Mucosa of rectum (tissue), 2 donors: ENCODE data around the gene PIEZO1.
A peak's percentile ranks its signal among the peaks of the same experiment; 100 is the strongest.

Experiments used
- H3K27ac ChIP-seq, 2 donors: one replicate each; pipeline ENCODE4 v1.7.0; 2013; ENCODE audit warnings: inconsistent platforms in 2 of 2, low read depth in 2 of 2, low read length in 2 of 2
- H3K27me3 ChIP-seq, 2 donors: one replicate each; pipeline ENCODE4 v1.7.0; 2013; ENCODE audit warnings: low read length in 2 of 2; ENCODE audit not compliant: control insufficient read depth in 2 of 2, insufficient read depth in 2 of 2
- H3K36me3 ChIP-seq, 2 donors: one replicate each; pipeline ENCODE4 v1.7.0; 2013; ENCODE audit warnings: low read length in 2 of 2; ENCODE audit not compliant: control insufficient read depth in 2 of 2, insufficient read depth in 2 of 2
- H3K4me1 ChIP-seq, 2 donors: one replicate each; pipeline ENCODE4 v1.7.0; 2013; ENCODE audit warnings: low read length in 2 of 2, mild to moderate bottlenecking in 1 of 2; ENCODE audit not compliant: control insufficient read depth in 2 of 2, insufficient read depth in 2 of 2
- H3K4me3 ChIP-seq, 2 donors: one replicate each; pipeline ENCODE4 v1.7.0; 2013; ENCODE audit warnings: low read length in 2 of 2
- H3K9ac ChIP-seq, 2 donors: one replicate each; pipeline ENCODE4 v1.7.0; 2013; ENCODE audit warnings: low read length in 2 of 2, low read depth in 1 of 2, mild to moderate bottlenecking in 1 of 2
- H3K9me3 ChIP-seq, 2 donors: one replicate each; pipeline ENCODE4 v1.7.0; 2013; ENCODE audit warnings: low read length in 2 of 2; ENCODE audit not compliant: control insufficient read depth in 2 of 2
- donor health status: healthy.
- donor health status: Normal muscosa, but diverticular disease.

Gene PIEZO1

GRCh38 chr16:88785106-88785924 lies at the start of gene PIEZO1:
Gene PIEZO1 (minus strand): TSS chr16:88785220. CDS start chr16:88784964, 256 bp downstream.
- no peaks in the 10 kb centered on the region for H3K27me3 ChIP-seq
- H3K4me1 ChIP-seq = peaks cover 23 to 40% of the 10 kb centered on the region in 2 donors
- peak within 1 kb of the TSS; percentile 72 to 75 for H3K9ac ChIP-seq

GRCh38 chr16:88834670-88835069 lies 49.6 kb upstream of the PIEZO1 start:
- Histone ChIP-seq H3K27ac (no peak overlapping the region), H3K27me3 (no peaks in the 10 kb centered on the region), H3K4me3 (no peak overlapping the region), H3K9me3 (no peaks in the 10 kb centered on the region), H3K4me1 (no peaks in the 10 kb centered on the region), H3K9ac (no peak overlapping the region), H3K36me3 (peaks cover 7 to 9% of the 10 kb centered on the region in 2 donors)

More at GRCh38 chr16:88785106-88785924, at the start of gene PIEZO1:
- Histone ChIP-seq H3K36me3 (no peaks in the 10 kb centered on the region), H3K27ac (peak within 1 kb of the TSS; percentile 75 to 80), H3K9me3 (no peaks in the 10 kb centered on the region), H3K4me3 (peak within 1 kb of the TSS; percentile 64 to 71)

GRCh38 chr16:88833086-88833485 lies 48.1 kb upstream of the PIEZO1 start:
- H3K27ac ChIP-seq = no peak overlapping the region
- H3K36me3 ChIP-seq = peaks cover 7 to 9% of the 10 kb centered on the region in 2 donors

GRCh38 chr16:88831838-88832237 lies 46.8 kb upstream of the PIEZO1 start:
- Histone ChIP-seq H3K27ac (no peak overlapping the region), H3K4me1 (peaks cover 0 to under 1% of the 10 kb centered on the region in 2 donors), H3K4me3 (no peak overlapping the region), H3K9me3 (no peaks in the 10 kb centered on the region), H3K36me3 (peaks cover 7% of the 10 kb centered on the region in 2 donors), H3K9ac (no peak overlapping the region), H3K27me3 (no peaks in the 10 kb centered on the region)

More at GRCh38 chr16:88833086-88833485, 48.1 kb upstream of the PIEZO1 start:
- H3K27me3 ChIP-seq = no peaks in the 10 kb centered on the region
- H3K9ac ChIP-seq = no peak overlapping the region
- H3K9me3 ChIP-seq = no peaks in the 10 kb centered on the region
- no peaks in the 10 kb centered on the region for H3K4me1 ChIP-seq
- H3K4me3 ChIP-seq = no peak overlapping the region

GRCh38 chr16:88830783-88831182 lies 45.8 kb upstream of the PIEZO1 start:
- no peak overlapping the region for H3K27ac ChIP-seq

GRCh38 chr16:88830258-88830657 lies 45.2 kb upstream of the PIEZO1 start:
- Histone ChIP-seq H3K4me3 (no peak overlapping the region), H3K27me3 (no peaks in the 10 kb centered on the region), H3K9me3 (no peaks in the 10 kb centered on the region), H3K27ac (no peak overlapping the region), H3K36me3 (peaks cover 0 to 3% of the 10 kb centered on the region in 2 donors), H3K9ac (no peak overlapping the region), H3K4me1 (peaks cover 0 to 7% of the 10 kb centered on the region in 2 donors)

More at GRCh38 chr16:88830783-88831182, 45.8 kb upstream of the PIEZO1 start:
- H3K27me3 ChIP-seq = no peaks in the 10 kb centered on the region
- no peaks in the 10 kb centered on the region for H3K9me3 ChIP-seq
- H3K9ac ChIP-seq = no peak overlapping the region
- H3K4me1 ChIP-seq = peaks cover 0 to 7% of the 10 kb centered on the region in 2 donors
- no peak overlapping the region for H3K4me3 ChIP-seq
- H3K36me3 ChIP-seq = peaks cover 4 to 7% of the 10 kb centered on the region in 2 donors

- Histone ChIP-seq H3K27ac (no peak overlapping the region), H3K9me3 (no peaks in the 10 kb centered on the region), H3K4me3 (no peak overlapping the region), H3K36me3 (peaks cover 0 to 3% of the 10 kb centered on the region in 2 donors), H3K4me1 (peaks cover 0 to 7% of the 10 kb centered on the region in 2 donors), H3K27me3 (no peaks in the 10 kb centered on the region), H3K9ac (no peak overlapping the region)
Measured at GRCh38 chr16:88828711-88829110, 43.7 kb upstream of the PIEZO1 start.

GRCh38 chr16:88827727-88828126 lies 42.7 kb upstream of the PIEZO1 start:
- Histone ChIP-seq H3K4me1 (peaks cover 0 to 7% of the 10 kb centered on the region in 2 donors), H3K27me3 (no peaks in the 10 kb centered on the region), H3K36me3 (peaks cover 3% of the 10 kb centered on the region in 2 donors), H3K9ac (no peak overlapping the region), H3K9me3 (no peaks in the 10 kb centered on the region), H3K4me3 (no peak overlapping the region), H3K27ac (no peak overlapping the region)

GRCh38 chr16:88826070-88826840 lies 41.2 kb upstream of the PIEZO1 start:
- H3K27ac ChIP-seq = peak overlapping the region in 1 of 2 donors; percentile 22
- peaks cover 3 to 5% of the 10 kb centered on the region in 2 donors for H3K36me3 ChIP-seq
- no peaks in the 10 kb centered on the region for H3K9me3 ChIP-seq

GRCh38 chr16:88825146-88825545 lies 40.1 kb upstream of the PIEZO1 start:
- Histone ChIP-seq H3K36me3 (peaks cover 3 to 5% of the 10 kb centered on the region in 2 donors), H3K4me3 (no peak overlapping the region), H3K27ac (no peak overlapping the region), H3K4me1 (peaks cover 0 to 7% of the 10 kb centered on the region in 2 donors), H3K27me3 (no peaks in the 10 kb centered on the region), H3K9me3 (no peaks in the 10 kb centered on the region), H3K9ac (no peak overlapping the region)

More at GRCh38 chr16:88826070-88826840, 41.2 kb upstream of the PIEZO1 start:
- H3K27me3 ChIP-seq = no peaks in the 10 kb centered on the region
- H3K4me1 ChIP-seq = peaks cover 0 to 7% of the 10 kb centered on the region in 2 donors
- H3K9ac ChIP-seq = no peak overlapping the region
- no peak overlapping the region for H3K4me3 ChIP-seq
